RWPE2 (cell line): ENCODE results near the gene MREG.
A peak's percentile ranks its signal among the peaks of the same experiment; 100 is the strongest.

Source experiments
- ATAC-seq: fragments of 200-7000 bp; cut with Tn5 transposase; 3 replicates; pipeline ENCODE4 v1.9.1; 2021; ENCODE audit warnings: low read depth
- DNase-seq: peaks from one replicate; pipeline ENCODE4 v3.0.0-alpha.2; 2020; ENCODE audit warnings: low spot score
- H3K27ac ChIP-seq: fragments of 450-650 bp; 2 replicates; pipeline ENCODE4 v1.5.1; 2017; ENCODE audit warnings: mild to moderate bottlenecking; ENCODE audit not compliant: poor library complexity, severe bottlenecking
- H3K27me3 ChIP-seq: fragments of 250-450 bp; sonication (Bioruptor Pico); 2 replicates; pipeline ENCODE4 v1.5.1; 2021; ENCODE audit warnings: mild to moderate bottlenecking, moderate library complexity; ENCODE audit not compliant: insufficient read depth, poor library complexity, severe bottlenecking
- H3K36me3 ChIP-seq: fragments of 250-450 bp; sonication (Bioruptor Pico); 2 replicates; pipeline ENCODE4 v1.5.1; 2020; ENCODE audit warnings: low read depth, mild to moderate bottlenecking, moderate library complexity
- H3K4me1 ChIP-seq: fragments of 250-450 bp; sonication (Bioruptor Pico); 2 replicates; pipeline ENCODE4 v1.5.1; 2021; ENCODE audit warnings: mild to moderate bottlenecking, moderate library complexity; ENCODE audit not compliant: insufficient read depth, poor library complexity, severe bottlenecking
- H3K4me3 ChIP-seq: fragments of 250-450 bp; sonication (Bioruptor Pico); 2 replicates; pipeline ENCODE4 v1.5.1; 2021; ENCODE audit warnings: mild to moderate bottlenecking, moderate library complexity; ENCODE audit not compliant: severe bottlenecking
- H3K9me3 ChIP-seq: fragments of 250-450 bp; sonication (Bioruptor Pico); 2 replicates; pipeline ENCODE4 v1.5.1; 2021; ENCODE audit warnings: mild to moderate bottlenecking, moderate library complexity; ENCODE audit not compliant: severe bottlenecking
- CTCF ChIP-seq: fragments of 450-650 bp; IDR thresholded peaks from one replicate; pipeline ENCODE4 v1.5.1; 2017; ENCODE audit warnings: mild to moderate bottlenecking, moderate library complexity; ENCODE audit not compliant: poor library complexity, severe bottlenecking

The MREG gene

GRCh38 chr2:215920244-215921100 lies 92.9 kb downstream of the MREG start:
- no peaks in the 10 kb centered on the region for H3K9me3 ChIP-seq
- H3K4me3 ChIP-seq = no peak overlapping the region
- H3K4me1 ChIP-seq = peaks cover 15% of the 10 kb centered on the region
- ATAC-seq (peak; percentile 90), DNase-seq (no peak)
- H3K27ac ChIP-seq = no peak overlapping the region
- no peaks in the 10 kb centered on the region for H3K36me3 ChIP-seq
- peak; percentile 88 for TF ChIP-seq CTCF
- no peaks in the 10 kb centered on the region for H3K27me3 ChIP-seq

- no peak overlapping the region for H3K4me3 ChIP-seq
- H3K27ac ChIP-seq = no peak overlapping the region
- TF ChIP-seq CTCF = no peak
- H3K9me3 ChIP-seq = no peaks in the 10 kb centered on the region
- H3K27me3 ChIP-seq = no peaks in the 10 kb centered on the region
- no peaks in the 10 kb centered on the region for H3K36me3 ChIP-seq
- no peak for DNase-seq
- H3K4me1 ChIP-seq = peaks cover 15% of the 10 kb centered on the region
- no peak for ATAC-seq
Measured at GRCh38 chr2:215919624-215920243, 93.6 kb downstream of the MREG start.

GRCh38 chr2:215918901-215919599 lies 94.3 kb downstream of the MREG start:
- Histone ChIP-seq H3K27me3 (no peaks in the 10 kb centered on the region), H3K4me3 (no peak overlapping the region), H3K27ac (peak overlapping the region; percentile 30), H3K9me3 (no peaks in the 10 kb centered on the region), H3K36me3 (no peaks in the 10 kb centered on the region), H3K4me1 (peaks cover 15% of the 10 kb centered on the region)
- ATAC-seq = no peak
- no peak for TF ChIP-seq CTCF
- DNase-seq = no peak

- no peaks in the 10 kb centered on the region for H3K36me3 ChIP-seq
- H3K4me1 ChIP-seq = peaks cover 15% of the 10 kb centered on the region
- DNase-seq = no peak
- no peaks in the 10 kb centered on the region for H3K27me3 ChIP-seq
- ATAC-seq = peak; percentile 75
- peak overlapping the region; percentile 30 for H3K27ac ChIP-seq
- no peaks in the 10 kb centered on the region for H3K9me3 ChIP-seq
- TF ChIP-seq CTCF = no peak
- no peak overlapping the region for H3K4me3 ChIP-seq
Measured at GRCh38 chr2:215917953-215918620, 95.3 kb downstream of the MREG start.
